UCSD-AML1 (cell line): Measurements from ENCODE around the gene C11orf58.

Experiments used
- DNase-seq: peaks from one replicate; lab custom pipeline; 2025; ENCODE audit not compliant: unreplicated experiment; lab: John Stamatoyannopoulos, UW

Gene C11orf58

DNA sequence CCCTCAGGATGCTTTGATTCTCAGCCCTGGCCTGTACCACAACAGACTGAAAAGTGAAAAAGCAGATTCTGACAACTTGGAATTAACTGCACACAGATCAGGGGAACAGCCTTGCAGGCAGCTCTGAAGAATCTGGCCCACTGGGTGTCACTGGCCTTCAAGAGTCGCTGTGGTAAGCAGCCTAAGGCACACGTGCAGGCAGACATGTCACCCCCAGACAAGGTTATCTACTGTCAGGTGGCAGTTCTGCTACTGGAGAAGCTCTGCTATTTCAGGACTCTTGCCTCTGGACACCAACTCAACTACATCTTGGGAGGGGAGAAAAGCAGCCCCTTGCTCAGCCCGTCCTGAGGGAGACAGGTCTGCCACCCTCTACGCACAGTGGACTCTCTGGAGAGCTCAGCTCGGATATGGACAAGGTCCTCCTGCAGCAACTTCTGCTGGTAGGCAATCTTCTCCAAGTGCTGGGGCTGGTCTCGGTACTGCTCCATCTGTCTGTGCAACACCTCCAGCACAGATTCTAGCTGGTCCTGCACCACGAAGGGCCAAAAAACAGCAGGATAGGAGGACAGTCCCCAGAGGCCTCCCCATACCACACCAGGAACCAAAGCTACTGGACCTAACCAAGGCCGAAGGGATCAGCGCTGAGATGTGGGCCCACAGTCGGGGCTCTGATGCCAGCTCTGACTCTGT lies 63.0 kb downstream of the C11orf58 start:
- DNase-seq, result no peak

DNA sequence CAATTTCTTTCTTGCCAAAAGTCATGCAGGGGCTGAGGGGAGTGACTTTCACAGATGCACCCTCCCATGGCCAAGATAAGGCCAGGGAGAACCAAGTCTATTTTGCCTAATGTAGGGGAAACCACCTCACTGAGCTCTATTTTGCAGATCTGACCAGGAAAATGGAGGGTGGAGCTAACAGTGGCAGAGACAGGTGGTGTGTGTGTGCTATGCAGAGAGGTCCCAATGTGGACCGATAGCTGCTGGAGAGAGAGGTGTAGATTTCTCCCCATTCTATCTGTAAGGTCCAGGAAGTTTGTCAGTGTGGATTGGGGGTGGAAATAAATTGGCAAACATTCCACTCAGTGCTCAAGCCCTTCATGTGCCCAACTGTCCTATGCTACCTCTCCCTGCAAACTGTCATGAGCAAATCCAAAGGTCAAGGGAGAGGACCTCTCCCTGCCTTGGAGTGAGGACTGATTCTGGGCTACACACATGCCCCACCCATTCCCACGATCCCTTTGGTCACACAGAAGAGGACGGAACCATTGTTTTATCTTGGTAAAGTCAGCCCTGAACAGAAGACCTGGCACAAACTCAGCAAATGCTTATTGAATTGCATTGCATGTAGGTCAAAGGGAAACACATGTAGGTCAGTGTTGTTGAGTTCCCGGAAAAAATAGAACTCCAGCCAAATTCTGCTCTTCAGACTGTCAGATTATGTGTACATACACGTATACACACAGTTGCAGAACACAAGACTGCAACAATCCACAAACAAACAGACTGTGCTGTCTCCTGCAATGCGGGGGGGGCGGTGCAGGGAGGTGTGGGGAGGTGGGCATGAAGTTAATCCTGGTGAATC lies 65.9 kb downstream of the C11orf58 start:
- DNase-seq, result no peak

DNA sequence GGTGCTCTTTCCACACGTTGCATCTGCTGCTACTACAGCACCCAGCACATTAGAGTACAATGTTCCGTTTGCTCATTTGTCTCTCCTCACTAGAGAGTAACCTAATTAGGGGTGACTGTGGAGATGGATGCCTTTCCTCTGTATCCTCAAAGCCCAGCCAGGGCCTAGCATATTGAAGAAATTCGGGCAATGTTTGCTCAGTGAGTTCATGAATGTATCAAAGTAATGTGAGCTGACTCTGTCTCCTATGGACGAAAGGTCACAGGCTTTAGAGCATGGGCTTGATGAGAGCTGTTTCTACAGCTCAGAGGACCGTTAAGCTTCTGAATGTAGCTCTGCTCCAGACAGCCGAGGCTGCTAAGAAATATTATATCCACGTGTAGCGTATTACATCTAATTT lies 67.5 kb downstream of the C11orf58 start:
- no peak for DNase-seq

DNA sequence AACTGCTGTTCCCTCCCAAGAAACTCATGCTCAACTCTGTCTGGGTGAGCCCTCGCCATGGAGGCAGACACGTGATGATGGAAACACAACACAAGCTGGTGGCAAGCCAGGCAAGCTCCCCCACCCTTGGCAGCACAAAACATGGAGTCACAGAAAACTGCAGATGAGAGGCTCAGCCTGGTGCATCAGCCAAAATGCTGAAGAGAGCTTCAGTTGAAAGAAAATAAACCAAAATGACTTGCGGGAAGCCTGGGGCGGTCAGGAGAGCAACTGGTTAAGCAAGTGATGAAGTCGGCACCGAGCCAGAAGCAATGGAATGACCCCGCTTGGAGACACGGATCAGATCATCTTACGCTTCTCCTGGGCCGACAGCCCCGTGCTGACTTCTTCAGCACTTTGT lies 68.3 kb downstream of the C11orf58 start:
- no peak for DNase-seq

DNA sequence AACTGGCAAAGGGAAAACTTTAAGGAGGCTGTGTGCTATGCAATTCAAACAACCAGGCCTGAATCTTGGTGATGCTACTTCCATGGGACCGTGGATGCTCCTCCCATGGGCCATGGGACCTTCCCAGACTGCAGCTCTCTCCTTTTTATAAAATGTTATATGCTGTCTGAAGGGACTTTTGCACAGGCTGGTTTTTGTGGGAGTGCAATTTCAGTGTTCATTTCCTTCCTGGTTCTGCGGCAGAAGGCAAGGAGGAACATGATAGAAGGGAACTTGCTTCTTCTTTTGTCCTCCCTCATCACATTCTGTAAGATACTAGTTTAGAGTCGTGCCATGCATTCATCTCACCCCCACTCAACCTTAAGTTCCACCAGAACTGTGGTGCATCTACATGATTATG lies 68.9 kb downstream of the C11orf58 start:
- peak; percentile 37 for DNase-seq
